Stimulated activated effector memory CD8-positive, alpha-beta T cell treated with anti-CD3 and anti-CD28 coated beads, Interleukin-12 subunit alpha, Interleukin-12 subunit beta, amount 100 ng/mL, for 72 hours (primary cell): ENCODE data around the gene MLLT10.
A peak's percentile ranks its signal among the peaks of the same experiment; 100 is the strongest.

ENCODE experiments used
- ATAC-seq: fragments of 150-1000 bp; cut with Tn5 transposase; 2 replicates; pipeline ENCODE4 v1.10.0; 2021
- DNase-seq, 2 donors: peaks; one replicate each; pipeline ENCODE4 v3.0.0; 2021 to 2022; ENCODE audit warnings: low spot score in 2 of 2
- H3K27ac Mint-ChIP-seq: one replicate; pipeline ENCODE4 v1.8.0; 2022; ENCODE audit warnings: mild to moderate bottlenecking, mixed read lengths
- H3K36me3 Mint-ChIP-seq: one replicate; pipeline ENCODE4 v1.8.0; 2022; ENCODE audit warnings: mild to moderate bottlenecking, mixed read lengths
- H3K4me1 Mint-ChIP-seq: one replicate; pipeline ENCODE4 v1.8.0; 2022; ENCODE audit warnings: mixed read lengths
- H3K4me3 Mint-ChIP-seq: one replicate; pipeline ENCODE4 v1.8.0; 2022; ENCODE audit warnings: mild to moderate bottlenecking, mixed read lengths
- H3K9me3 Mint-ChIP-seq: one replicate; pipeline ENCODE4 v1.8.0; 2022; ENCODE audit warnings: mixed read lengths

Gene MLLT10

DNA sequence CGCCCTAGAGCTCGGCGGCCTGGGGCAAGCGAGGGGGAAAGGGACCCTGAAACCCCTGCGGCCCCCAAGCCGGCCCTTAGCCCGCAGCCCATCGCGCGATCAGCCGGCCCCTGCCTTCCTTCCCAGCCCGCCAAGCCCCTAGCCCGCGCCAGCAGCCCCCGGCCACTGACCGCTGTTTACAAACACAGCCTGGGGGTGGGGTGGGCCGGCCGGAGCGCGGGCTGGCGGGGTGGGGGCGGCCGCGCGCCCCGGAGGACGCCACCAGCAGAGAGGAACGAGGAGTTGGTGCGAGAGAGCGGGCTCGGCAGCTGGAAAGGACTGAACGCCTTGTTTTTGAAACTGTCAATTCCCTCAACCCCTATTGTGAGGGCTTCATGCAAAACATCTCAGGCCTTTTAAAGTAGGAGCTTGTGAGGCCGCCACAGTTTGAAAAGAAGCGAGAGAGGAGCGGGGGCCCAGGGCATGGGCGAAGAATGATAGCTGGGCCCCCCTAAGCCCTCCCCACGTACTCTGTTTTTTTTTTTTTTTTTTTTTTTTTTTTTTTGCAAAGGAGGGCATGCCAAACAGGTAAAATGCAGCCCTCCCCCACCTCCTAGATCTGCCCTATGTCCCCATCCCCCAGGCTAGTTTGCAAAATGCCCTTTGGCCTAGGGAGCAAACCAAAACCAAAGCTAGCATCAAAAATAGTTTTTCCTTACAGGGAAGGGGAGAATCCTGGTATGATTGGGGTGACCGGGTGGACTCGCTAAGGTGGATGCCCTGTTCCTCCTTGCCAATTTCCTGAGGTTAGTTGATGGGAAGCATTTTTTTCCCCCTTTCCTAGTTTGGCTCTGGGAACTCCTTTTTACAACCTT is 23.6 kb upstream of the MLLT10 start:
- no peak overlapping the region for H3K4me3 Mint-ChIP-seq
- no peak overlapping the region for H3K27ac Mint-ChIP-seq
- H3K36me3 Mint-ChIP-seq: no peaks in the 10 kb centered on the region
- no peaks in the 10 kb centered on the region for H3K9me3 Mint-ChIP-seq
- H3K4me1 Mint-ChIP-seq: no peaks in the 10 kb centered on the region
- no peak for DNase-seq
- no peak for ATAC-seq

DNA sequence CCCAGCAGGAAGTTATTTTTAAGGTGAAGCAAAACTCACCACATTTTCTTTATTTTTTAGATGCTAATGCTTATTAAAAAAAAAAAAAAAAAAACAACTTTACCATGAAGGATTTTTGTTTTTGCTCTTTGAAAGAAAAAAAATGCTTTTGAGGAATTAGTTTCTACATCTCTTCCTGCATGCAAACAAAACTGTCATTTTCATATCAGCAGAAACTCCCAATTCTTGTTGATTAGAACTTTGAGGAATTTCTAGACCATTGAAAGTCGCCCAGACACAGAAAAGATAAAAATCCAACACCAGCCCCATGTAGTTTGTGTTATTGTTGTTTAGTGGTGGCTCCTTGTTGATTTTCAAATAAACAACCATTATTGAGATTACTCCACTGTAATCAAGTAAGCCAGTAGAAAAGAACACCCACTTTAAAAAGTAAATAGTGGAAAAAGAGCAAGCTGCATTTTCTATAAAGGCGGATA is 22.9 kb upstream of the MLLT10 start:
- no peak for ATAC-seq
- no peak overlapping the region for H3K27ac Mint-ChIP-seq
- H3K36me3 Mint-ChIP-seq: no peaks in the 10 kb centered on the region
- no peaks in the 10 kb centered on the region for H3K9me3 Mint-ChIP-seq
- DNase-seq: no peak
- H3K4me1 Mint-ChIP-seq: no peaks in the 10 kb centered on the region
- no peak overlapping the region for H3K4me3 Mint-ChIP-seq

DNA sequence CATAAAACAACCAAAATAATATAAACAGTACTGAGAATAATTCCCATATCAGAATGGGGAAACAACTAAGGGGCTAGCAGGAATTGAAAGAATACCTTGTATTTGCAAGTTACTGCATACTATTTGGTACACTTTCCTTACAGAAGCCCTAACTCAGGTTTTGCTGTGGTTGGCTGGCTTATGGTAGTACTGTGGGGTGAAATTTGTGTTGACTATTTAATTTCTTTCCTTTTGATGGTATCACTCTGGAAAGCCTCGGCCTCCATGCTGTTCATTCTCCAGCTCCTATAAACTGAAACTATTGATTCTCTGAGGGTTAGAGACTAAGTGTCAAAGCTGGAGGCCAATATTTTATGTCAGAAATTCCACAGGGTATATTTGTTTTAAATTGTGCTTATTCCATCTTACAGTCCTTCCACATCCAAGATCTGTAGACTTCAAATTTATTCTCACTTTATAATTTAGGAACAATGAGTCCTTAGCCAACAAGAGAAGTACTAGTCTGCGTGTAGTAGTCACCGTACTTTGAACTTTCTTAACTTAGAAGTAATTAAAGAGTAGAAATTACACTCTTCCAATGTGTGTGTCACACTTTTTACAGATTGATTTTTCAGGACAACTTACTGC is 22.0 kb upstream of the MLLT10 start:
- ATAC-seq (no peak), DNase-seq (no peak)
- H3K4me1 Mint-ChIP-seq: no peaks in the 10 kb centered on the region
- no peak overlapping the region for H3K27ac Mint-ChIP-seq
- H3K36me3 Mint-ChIP-seq: no peaks in the 10 kb centered on the region
- no peak overlapping the region for H3K4me3 Mint-ChIP-seq
- no peaks in the 10 kb centered on the region for H3K9me3 Mint-ChIP-seq

DNA sequence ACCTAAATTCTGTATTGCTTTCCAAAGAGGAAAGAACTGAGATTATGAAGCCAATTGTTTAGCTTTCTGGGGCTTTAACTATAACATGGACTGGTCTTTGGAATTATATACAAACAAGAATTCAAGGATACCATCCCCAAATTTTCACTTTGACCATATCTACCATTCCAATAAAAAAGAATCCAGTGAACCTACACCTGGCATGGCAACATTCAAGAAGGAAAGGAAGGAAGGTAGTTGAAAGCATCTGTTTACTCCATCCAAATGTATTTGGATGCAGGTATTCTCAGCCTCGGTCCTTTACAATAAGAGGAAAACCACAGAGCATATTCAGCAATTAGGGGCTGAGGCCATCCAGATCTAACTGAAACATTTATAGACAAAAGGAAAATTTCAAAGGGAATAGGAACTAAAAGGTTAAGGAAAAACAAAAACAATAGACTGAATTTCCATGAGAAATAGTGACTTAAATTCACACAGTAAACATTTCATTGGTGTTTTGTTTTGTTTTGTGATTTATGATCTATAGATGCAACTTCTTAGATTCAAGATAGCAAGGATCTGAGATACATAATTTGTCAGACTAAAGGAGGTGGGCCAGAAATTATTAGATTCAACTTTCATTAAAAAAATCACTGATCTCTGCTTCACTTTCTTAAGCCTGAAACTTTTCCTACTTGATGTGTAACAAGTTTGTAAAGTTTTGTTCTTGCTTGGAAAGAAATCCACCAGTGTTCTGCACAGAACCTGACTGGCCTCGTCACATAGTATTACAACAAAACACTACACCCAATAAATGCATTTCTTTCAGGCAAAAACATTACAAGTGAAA is 21.2 kb upstream of the MLLT10 start:
- no peak for ATAC-seq
- no peak for DNase-seq
- Mint-ChIP-seq H3K27ac (no peak overlapping the region), H3K36me3 (no peaks in the 10 kb centered on the region), H3K4me3 (no peak overlapping the region), H3K4me1 (peaks cover 5% of the 10 kb centered on the region), H3K9me3 (no peaks in the 10 kb centered on the region)

DNA sequence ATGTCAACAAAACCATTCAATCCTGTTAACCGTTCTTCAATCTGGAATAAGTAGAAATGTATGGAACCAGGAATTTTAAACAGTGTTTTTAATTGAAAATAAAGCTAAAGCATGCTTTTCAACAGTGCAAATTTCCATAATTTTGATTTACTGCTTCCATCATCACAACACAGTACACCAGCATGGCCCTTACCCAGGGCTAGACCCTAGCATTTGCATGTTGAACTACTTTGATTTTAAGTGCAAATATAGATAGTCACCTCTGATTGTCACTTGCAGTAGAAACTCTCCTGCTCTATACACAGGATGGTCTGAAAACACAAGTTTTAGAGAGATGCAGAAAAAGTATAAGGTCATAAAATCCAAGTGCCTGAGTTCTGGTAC is 20.6 kb upstream of the MLLT10 start:
- H3K4me1 Mint-ChIP-seq: peaks cover 11% of the 10 kb centered on the region
- H3K4me3 Mint-ChIP-seq: no peak overlapping the region
- H3K9me3 Mint-ChIP-seq: no peaks in the 10 kb centered on the region
- DNase-seq (no peak), ATAC-seq (no peak)
- no peaks in the 10 kb centered on the region for H3K36me3 Mint-ChIP-seq
- H3K27ac Mint-ChIP-seq: no peak overlapping the region

DNA sequence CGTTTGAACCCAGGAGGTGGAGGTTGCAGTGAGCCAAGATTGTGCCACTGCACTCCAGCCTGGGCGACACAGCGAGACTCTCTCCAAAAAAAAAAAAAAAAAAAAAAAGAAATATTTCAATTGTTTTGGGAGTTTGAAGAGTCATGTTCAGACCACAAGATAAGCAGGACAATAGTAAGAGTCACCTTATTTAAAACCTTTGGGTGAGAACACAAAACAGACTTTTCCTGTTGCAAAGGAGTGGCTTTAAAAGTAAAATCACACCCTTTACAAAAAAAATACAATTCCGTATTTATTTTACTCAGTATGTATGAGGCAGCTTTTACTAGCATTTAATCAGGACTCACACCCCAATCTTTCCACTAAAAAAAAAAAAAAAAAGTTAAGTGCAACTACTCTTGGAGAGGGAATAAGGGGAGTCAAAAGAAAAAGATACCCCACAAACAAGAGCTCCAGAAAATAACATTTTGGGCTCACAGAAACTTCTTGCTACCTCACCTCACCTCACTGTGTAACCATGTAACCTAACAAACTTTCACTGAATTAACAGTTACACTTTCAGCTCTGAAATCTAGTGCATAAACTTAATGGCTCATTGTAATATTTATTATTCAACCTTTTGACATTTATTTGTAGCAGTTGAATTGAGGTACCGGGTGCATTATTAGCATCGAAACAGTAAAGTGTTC is 19.8 kb upstream of the MLLT10 start:
- Mint-ChIP-seq H3K4me3 (no peak overlapping the region), H3K4me1 (peaks cover 20% of the 10 kb centered on the region), H3K27ac (no peak overlapping the region), H3K9me3 (no peaks in the 10 kb centered on the region), H3K36me3 (no peaks in the 10 kb centered on the region)
- ATAC-seq (no peak), DNase-seq (no peak)

DNA sequence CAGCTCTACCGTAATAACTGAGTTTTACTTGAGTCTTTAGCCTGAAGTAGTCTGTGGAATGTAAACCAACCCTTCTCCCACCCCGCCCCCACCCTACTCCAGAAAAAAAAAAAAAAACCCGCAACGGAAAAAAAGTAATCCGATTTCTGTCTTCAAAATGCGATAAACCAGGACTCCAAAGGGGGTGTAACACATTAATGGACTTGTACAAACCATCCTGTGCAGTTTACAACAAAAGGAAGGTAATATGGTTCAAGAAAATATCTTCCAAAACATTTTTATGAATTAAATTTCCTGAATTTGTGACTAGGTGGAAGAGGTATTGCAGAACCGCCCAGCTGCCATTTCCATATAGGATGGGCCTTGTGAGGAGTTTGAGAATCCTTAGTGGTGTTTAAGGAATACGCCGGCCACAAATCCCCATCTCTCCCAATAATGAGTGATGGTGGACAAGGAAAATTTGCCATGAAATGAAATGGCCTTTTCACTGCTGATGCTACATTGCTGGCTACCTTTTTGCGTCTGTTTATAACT is 19.1 kb upstream of the MLLT10 start:
- ATAC-seq (no peak), DNase-seq (no peak)
- Mint-ChIP-seq H3K27ac (no peak overlapping the region), H3K4me3 (no peak overlapping the region), H3K4me1 (peaks cover 23% of the 10 kb centered on the region), H3K36me3 (no peaks in the 10 kb centered on the region), H3K9me3 (no peaks in the 10 kb centered on the region)

DNA sequence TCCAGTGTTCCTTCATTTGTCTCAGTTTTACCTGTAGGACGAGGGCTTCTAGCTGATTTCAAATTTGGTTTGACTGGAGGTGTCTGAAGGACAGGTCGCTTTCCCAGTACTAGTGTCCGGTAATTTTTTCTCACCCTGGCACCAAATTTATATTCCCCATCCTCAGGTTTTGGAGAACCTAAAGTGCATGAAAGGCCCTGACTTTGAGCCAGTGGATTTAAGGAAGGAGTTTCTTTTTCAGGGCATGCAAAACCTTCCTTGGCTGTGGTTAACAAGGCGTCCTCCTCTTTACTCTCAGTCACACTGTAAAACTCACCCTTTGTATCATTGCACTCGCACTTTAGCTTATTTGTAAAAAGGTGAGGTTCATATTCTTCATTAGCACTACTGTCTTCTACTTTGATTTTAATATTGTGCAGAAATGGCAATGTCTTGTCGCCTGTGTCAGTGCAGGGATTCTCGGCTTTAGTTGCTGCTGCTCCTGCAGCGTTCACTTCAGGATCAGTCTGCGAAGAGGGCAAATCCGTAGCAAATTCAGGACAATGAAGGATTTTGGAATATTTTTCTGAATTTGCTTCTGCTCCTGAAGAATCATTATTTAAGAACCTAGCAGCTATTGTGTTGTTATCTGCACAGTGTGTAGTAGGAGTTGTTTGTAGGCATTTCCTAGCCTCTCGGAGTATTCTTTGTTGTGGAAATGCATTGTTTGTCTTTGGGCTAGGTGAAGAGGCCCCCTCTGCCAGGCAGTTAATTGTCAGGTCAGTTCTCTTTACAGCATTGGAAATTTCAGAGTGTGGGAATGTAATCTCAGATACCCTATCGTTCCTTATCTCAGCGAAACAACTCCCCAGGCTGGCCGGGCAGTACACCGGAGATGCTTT is 18.4 kb upstream of the MLLT10 start:
- no peak overlapping the region for H3K27ac Mint-ChIP-seq
- no peak for ATAC-seq

DNA sequence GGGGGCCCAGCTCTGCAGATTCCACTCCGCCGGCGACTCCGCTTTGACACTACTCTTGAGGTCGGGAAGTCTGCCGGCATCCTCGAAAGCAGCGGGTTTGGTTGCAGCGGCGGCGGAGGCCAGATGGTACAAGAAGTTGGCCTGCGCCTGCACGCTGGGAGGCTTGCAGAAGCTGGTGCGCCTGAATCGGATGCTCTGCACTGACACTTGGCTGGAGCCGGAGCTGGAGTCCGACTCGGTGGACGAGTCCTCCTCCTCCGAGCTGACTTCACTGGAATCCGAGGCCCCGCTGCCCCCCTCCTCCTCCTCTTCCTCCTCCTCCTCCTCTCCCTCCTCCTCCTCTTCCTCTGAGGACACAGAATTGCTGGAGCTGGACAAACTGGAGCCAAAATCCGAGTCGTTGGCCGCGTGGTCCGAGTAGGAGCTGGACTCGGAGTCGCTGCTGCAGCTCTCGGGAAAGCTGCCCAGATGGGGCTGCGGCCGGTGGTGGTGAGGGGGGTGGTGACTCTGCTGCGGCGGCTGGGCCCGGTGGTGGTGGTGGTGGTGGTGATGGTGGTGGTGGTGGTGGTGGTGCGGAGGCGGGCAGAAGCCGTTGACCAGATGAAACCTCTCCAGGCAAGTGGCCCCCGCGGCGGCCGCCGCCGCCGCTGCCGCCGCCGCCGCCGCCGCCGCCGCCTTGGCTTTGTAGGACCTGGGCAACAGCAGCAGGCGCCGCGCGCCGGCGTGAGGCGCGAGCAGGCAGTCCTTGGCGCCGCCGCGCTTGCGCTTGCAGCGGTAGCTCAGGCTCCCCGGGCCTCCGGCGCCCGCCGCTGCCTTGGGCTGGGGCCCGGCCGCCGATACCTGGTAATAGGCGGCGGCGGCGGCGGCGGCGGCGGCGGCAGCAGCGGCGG is 17.5 kb upstream of the MLLT10 start:
- no peaks in the 10 kb centered on the region for H3K36me3 Mint-ChIP-seq
- H3K4me1 Mint-ChIP-seq: peaks cover 36% of the 10 kb centered on the region
- ATAC-seq (peak; percentile 82), DNase-seq (peak; percentile 35 to 61)
- peak overlapping the region; percentile 84 for H3K4me3 Mint-ChIP-seq
- H3K27ac Mint-ChIP-seq: no peak overlapping the region
- H3K9me3 Mint-ChIP-seq: no peaks in the 10 kb centered on the region

More for the DNA sequence above, 18.4 kb upstream of the MLLT10 start:
- H3K36me3 Mint-ChIP-seq: no peaks in the 10 kb centered on the region
- H3K4me3 Mint-ChIP-seq: peak overlapping the region; percentile 84
- H3K9me3 Mint-ChIP-seq: no peaks in the 10 kb centered on the region
- no peak for DNase-seq
- H3K4me1 Mint-ChIP-seq: peaks cover 30% of the 10 kb centered on the region

DNA sequence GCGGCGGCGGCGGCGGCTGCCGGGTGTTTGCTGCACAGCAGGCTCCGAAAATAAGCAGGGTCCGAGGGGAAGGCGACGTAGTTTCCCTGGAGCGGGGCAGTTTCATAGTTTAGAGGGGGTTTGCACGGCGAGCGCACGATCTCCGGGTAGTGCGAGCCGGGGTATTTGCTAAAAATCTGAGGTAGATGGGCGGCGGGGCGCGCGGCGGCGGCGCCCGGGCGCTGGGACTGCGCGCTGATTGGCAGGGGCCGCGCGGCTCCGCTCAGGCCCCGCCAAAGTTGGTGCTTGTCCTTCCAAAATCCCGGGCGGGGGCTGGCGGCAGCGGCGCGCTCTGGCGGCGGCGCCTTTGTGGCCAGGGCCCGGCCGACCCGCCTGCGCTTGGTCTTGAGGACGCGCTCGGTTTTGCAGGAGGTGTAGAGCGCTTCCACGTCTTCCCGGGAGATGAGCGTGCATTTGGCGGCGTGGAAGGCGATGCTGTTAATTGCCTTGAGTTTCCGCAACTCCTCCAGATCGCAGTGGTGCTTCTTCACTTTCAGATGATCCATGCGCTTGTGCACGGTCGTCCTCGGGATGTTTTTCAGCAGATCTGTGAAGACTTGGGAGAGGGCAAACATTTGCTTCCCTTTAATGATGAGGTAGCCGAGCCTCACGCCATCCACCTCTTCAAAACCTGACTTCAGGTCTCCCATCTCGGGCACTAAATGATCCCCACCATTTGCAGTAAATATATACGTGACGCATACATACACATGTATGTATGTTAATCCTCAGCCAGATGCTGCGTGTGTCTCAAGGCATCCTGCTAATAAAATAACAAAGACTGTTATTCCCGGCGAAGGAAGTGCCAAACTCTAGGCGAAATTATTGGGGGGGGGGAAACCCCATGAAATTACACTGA is 16.6 kb upstream of the MLLT10 start:
- peak in 1 of 2 donors; percentile 64 for DNase-seq
- ATAC-seq: peak; percentile 72
- H3K9me3 Mint-ChIP-seq: no peaks in the 10 kb centered on the region
- peak overlapping the region; percentile 84 for H3K4me3 Mint-ChIP-seq
- no peaks in the 10 kb centered on the region for H3K36me3 Mint-ChIP-seq
- no peak overlapping the region for H3K27ac Mint-ChIP-seq
- H3K4me1 Mint-ChIP-seq: peaks cover 36% of the 10 kb centered on the region

DNA sequence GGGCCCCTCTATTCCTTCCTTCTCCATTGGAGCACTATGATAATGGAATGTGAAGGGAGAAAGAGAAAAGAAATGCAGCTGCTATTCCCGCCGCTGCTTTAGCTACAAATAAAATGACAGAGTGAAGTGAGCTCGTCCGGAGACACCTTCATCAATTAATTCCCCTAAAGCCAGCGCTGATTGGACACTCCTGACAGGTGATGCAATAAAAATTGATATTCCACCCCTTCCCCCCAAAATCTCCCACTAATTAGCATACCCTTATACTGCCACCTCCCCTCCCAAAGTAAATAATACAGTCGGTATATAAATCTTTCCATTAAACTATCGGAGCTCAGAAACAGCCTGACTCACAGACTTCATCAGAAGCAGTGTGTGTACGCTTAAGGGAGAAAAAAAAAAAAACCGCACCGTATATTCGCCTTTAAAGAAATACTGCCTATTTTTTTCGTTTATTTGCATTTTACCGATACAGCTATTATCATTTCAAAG is 15.8 kb upstream of the MLLT10 start:
- H3K4me1 Mint-ChIP-seq: peaks cover 36% of the 10 kb centered on the region
- H3K4me3 Mint-ChIP-seq: peak overlapping the region; percentile 84
- no peaks in the 10 kb centered on the region for H3K9me3 Mint-ChIP-seq
- DNase-seq (peak in 1 of 2 donors; percentile 47), ATAC-seq (peak; percentile 67)
- H3K27ac Mint-ChIP-seq: no peak overlapping the region
- no peaks in the 10 kb centered on the region for H3K36me3 Mint-ChIP-seq

DNA sequence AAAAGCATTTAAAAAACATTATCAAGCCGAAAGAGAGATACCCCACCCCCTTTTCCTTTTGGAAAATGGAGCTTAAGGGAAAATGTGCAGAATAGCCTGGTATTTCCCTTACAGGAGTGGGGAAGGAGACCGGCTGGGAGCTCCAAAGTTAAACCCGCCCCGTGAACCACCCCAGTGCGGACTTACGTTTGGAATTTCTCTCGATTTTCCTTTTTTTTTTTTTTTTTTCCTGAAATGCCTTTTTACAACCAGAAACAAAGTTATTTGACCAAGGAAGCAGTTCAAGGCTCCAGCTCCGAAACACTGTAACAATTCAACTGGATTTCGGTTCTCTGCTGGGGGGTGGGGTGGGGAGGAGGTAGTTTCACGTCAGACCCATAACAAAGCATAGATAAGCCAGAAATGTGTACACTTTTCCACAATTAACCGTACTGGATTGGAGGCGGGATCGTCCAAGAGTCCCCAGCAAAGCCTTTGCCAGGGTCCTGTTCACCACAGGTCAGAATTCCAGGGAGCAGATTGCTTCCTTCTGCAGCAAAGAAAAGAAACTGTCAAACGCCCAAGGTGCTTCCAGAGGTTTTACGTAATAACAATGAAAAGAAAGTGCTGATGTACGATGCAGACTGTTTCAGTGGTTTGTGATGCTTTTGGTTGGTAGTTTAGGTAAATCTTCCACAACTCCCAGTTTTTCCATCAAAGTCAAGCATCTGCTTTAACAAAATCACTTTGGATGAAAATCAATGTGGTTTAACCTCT is 15.2 kb upstream of the MLLT10 start:
- H3K27ac Mint-ChIP-seq: no peak overlapping the region
- peak overlapping the region; percentile 84 for H3K4me3 Mint-ChIP-seq
- no peaks in the 10 kb centered on the region for H3K36me3 Mint-ChIP-seq
- no peak for ATAC-seq
- no peak for DNase-seq
- H3K4me1 Mint-ChIP-seq: peaks cover 36% of the 10 kb centered on the region
- no peaks in the 10 kb centered on the region for H3K9me3 Mint-ChIP-seq
